NCI-H2107 treated with DMSO at 0.1 percent for 48 hours (cell line): Measurements from ENCODE around the gene DCHS1.

Experiments
- DNase-seq: peaks from one replicate; lab custom pipeline; 2025; ENCODE audit not compliant: unreplicated experiment; lab: John Stamatoyannopoulos, UW

Gene DCHS1

DNA sequence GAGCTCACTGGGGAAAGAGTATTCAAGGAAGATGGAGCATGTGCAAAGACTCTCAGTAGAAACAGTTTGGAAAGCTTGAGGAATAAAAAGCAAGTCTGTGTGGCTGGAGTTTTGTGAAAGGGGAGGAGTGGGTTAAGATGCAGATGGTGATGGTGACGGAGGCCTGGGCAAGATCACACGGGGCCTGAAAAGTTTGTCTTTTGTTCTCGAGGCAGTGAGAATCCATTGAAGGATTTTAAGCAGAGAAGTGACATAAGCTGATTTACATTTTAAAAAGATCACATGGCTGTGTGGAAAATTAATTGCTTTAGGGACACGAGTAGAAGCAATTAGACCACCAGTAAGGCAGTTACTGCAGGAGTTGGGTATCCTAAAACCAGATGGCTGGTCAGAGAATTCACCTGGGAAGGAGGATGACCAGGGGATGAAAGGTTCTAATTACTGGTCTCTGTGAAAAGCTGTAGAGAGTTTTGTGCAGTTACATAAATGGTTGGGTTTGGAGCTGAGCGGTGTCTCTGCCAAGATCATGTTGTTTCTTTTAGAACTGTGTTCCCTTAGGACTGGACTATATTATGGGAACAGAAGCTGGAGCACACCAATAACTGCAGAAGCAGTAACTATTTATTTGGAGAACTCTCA lies 59.3 kb downstream of the DCHS1 start:
- DNase-seq: no peak

DNA sequence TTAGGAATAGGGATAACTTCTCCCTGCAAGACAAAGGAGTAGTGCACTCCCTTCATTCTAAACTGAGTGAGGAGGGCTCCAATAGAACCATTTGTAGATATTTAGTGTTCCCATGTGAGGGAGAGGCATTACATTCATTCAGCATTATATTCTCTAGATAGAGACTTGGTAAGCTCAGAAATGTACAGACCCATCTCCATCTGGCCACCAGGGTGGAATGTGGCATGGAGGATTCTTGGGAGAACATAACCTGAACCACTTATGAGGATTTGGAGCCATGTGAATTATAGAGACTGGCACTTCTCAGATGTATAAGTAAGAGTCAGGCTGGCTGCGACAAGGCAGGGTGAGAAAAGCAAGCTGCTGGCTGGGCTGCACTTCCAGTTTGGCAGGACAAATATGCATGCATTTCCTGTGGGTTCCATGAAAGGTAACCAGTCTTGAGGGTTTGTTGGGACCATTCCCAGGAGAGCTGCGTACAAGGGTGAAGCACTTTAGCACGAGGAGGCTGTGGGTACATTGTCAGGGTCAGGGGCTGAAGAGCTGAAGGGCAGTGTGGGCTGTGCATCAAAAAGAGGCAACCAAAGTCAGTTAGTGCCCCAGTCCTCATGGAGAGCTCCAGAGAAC lies 61.4 kb downstream of the DCHS1 start:
- DNase-seq: no peak

DNA sequence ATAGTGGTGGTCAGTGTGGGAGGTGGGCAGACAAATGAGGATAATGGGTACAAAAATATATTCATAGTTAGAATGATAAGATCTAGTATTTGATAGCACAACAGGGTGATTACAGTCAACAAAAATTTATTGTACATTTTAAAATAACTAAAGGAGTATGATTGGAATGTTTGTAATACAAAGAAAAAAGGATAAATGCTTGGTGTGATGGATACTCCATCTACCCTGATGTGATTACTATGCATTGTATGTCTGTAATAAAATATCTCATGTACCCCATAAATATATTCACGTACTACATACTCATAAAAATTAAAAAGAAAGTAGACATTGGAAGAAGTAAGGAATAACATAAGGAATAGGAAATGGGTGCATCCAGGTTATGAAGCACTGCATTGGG lies 67.6 kb downstream of the DCHS1 start:
- DNase-seq: no peak

DNA sequence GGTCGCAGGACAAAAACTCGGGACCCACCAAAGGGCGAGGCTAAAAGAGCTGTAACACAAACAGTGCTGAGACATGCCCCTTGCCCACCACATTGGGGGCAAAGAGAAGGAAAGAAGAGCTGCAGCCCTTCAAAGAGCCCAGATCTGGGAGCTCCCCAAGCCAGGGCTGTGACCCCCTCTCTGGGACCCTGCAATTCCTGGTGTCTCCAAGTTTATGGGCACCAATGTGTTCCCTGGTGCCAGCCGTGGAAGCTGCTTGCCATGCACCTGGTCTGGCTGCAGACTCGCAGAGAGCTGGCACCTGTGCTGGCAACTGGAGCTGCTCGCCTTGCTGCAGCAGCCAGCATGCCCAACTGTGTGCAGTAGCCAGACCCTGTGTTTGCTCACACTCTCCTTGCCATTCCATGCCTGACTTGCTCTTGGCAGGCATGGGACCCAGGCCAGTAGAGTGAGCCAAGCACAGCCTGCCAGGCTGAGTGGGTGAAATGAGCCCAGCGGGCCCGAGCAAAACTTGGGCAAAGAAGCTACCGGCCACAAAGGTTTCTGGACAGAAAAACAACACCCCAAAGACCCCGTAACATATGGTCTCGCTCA lies 68.2 kb downstream of the DCHS1 start:
- no peak for DNase-seq

DNA sequence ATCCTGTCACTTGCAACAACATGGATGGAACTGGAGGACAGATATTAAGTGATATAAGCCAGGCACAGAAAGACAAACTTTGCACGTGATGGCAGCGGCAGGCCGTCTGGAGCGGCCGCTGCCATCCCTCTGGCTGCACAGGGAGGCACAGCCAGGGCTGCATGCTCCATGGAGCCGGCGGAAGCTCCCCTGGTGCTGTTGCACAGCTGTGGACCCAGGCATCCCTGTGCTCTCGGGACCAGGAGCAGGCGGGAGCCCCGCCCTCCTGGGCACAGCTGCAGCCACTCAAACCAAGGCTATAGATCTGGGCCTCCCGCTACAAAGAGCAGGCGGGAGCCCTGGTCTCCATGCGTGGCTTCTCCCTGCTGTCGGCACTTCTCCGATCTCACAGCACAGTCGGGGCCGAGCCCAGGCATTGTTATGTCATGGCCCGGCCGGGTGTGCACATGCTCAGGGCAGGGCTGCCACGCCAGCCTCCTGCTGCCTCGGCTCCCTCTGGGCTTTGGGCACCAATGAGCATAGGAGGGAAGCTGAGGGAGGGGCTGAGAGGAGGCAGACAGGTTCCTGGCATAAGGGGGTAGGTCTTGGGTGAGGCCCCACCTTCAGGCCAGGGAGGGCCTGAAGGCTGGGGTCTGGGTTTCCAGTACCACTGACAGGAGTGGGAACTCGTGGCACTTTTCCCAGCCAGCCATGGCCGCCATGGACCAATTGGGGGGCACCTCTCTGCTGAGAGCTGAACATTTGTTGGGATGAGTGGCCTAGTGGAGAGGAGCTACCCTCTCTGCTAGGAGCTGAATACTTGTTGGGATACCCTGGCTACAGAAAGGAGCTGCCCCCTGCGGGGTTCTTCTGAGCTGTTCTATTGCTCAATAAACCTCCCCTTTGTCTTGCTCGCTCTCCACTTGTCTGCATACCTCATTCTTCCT lies 68.9 kb downstream of the DCHS1 start:
- DNase-seq: no peak

DNA sequence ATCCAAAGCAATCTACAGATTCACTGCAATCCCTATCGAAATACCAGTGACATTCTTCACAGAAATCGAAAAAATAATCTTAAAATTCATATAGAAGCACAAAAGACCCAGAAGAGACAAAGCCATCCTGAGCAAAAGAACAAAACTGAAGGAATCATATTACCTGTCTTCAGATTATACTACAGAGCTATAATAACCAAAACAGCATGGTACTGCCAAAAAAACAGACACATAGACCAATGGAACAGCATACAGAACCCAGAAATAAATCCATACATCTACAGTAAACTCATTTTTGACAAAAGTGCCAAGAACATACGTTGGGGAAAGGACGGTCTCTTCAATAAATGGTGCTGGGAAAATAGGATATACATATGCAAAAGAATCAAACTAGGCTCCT lies 71.1 kb downstream of the DCHS1 start:
- no peak for DNase-seq

DNA sequence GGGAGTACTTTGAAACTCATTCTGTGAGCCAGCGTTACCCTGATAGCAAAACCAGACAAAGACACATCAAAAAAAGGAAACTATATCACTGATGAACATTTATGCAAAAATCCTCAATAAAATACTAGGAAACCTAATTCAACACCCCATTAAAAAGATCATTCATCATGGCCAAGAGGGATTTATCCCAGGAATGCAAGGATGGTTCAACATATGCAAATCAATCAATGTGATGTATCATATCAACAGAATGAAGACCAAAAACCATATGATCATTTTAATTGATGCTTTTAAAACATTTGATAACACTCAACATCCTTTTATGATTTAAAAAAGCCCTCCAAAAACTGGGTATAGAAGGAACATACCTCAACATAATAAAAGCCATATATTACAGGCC lies 72.0 kb downstream of the DCHS1 start:
- DNase-seq: no peak

DNA sequence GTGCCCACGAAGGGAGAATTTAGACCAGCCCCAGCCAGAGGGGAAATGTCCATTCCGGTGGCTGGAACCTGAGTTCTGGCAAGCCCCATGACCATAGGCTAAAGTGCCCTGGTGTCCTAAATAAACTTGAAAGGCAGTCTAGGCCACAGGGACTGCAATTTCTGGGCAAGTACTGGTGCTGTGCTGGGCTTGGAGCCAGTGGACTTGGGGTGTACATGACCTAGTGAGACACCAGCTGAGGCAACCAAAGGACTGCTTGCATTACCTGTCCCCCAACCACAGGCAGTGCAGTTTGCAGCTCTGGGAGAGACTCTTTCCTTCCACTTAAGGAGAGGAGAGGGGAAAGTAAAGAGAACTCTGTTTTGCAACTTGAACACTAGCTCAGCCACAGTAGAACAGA lies 75.9 kb downstream of the DCHS1 start:
- no peak for DNase-seq

DNA sequence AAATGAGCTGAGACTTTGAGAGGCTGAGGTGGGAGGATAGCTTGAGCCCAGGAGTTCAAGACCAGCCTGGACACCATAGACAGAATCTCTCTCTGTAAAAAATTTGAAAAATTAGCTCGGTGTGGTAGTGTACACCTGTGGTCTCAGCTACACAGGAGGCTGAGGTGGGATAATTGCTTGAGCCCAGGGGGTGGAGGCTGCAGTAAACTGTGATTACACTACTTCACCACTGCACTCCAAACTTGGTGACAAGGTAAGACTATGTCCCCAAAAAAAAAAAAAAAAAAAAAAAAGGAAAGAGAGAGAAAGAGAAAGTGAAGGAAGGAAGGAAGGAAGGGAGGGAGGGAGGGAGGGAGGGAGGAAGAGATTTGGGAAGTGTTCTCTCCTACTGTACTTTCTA lies 77.5 kb downstream of the DCHS1 start:
- DNase-seq: no peak

DNA sequence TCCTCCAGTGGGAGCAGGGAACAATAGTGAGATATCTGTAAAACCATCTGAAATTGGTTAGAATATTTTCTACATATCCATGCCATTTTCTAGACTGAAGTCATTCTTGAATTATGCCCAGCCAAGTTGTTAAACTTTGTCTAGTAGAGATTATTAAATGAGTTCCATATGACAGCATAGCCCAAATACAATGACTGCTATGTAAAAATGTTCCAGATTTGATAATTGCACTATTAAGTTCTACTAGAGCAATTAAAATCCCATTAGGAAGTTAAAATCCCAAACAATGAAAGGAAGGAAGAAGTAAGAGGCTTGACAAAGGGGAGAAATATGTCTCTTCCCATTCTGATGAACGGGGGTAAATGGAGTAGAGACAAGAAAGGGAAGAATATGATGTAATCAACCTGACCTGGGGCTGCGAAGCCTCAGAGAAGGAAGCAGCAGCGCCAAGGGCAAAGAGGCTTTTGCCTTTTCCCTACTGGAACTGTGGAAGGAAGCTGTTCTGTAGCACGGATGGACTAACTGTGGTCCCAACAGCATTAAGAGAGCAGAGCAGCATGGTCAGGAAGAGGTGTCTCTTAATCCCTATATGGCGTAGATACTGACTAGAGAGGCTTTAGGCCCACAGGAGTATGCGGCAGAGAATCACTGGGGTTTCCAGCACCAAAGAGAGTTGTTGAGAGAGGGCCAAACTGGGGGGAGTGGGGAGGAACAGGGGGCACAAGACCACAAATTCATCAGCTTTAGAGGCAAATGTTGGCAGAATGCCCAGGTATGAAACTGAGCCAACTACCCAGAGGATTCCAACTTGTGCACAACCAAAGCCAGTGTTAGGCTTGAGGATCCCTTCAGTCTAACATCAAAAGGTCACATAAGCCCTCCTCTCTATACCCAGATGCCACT lies 78.9 kb downstream of the DCHS1 start:
- DNase-seq: peak; percentile 10

DNA sequence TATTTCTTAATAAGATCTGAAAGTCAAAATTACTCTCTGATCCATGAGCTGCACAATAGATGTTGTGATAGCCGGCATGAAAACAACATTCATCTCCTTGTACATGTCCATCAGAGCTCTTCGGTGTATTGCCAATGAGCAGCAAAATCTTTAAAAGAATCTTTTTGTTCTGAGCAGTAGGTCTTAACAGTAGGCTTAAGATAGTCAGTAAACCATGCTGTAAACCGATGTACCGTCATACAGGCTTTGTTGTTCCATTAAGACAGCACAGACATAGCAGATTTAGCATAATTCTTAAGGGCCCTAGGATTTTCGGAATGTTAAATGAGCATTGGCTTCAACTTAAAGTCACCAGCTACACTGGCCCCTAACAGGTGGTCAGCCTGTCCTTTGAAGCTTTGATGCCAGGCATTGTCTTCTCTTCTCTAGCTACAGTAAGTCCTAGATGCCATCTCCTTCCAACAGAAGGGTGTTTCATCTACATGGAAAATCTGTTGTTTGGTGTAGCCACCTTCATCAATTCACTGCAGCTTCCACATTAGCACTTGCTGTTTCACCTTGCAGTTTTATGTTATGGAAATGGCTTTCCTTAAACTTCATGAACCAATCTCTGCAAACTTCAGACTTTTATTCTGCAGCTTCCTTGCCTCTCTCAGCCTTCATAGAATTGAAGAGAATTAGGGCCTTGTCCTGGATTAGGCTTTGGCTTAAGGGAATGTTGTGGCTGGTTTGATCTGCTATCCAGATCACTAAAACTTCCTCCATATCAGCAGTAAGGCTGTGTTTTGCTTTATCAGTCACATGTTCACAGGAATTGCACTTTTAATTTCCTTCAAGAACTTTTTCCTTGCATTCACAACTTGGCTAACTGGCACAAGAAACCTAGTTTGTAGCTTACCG lies 80.5 kb downstream of the DCHS1 start:
- no peak for DNase-seq

DNA sequence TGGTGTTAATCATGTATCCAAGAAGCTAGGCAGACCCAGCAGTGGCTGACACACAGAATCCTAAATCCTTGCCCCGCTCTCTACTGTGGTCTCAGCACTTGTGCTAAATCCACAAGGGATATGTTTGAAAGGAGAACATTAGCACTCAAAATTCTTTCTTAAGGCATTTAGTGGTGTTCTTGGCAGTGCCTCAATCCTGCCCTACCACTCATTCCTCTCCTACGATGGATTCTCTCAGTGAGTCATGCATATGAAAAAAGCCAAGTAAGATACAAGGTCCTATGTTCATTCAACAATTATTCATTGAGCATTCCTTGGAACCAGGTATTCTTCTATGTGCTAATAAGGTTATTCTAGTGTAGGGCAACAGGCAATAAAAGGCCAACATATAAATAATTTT lies 83.4 kb downstream of the DCHS1 start:
- no peak for DNase-seq

DNA sequence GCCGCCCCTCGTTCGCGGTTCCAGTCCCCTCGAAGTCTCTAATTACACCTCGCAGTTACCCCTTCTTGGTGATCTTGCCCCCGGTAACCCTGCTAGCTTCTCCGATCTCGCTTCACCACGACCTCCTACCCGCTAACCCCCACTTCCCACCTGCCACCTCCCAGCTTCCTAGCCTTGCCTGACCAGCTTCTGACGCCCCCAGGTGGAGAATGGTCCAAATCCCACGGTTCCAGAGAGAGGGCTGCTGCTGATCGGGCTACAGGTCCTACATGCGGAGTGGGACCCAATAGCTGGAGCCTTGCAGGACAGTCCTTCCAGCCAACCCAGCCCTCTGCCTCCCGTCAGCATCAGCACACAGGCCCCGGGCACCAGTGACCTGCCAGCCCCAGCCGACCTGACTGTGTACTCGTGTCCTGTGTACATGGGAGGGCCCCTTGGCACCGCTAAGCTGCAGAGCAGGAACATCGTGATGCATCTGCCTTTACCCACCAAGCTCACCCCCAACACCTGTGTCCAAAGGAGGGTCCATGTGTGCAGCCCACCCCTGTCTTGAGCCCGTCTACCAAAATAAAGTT lies 84.1 kb downstream of the DCHS1 start:
- no peak for DNase-seq
